GM19351 (cell line): ENCODE measurements around the gene ADAM33.

ENCODE experiments used
- ATAC-seq: cut with Tn5 transposase; IDR thresholded peaks from one replicate; pipeline ENCODE4 v1.9.1; 2021; ENCODE audit warnings: mild to moderate bottlenecking, moderate library complexity; ENCODE audit not compliant: unreplicated experiment

The ADAM33 gene

GRCh38 chr20:3651204-3651962 lies 30.4 kb downstream of the ADAM33 start:
- no peak for ATAC-seq

- ATAC-seq = no peak
Measured at GRCh38 chr20:3648951-3649350, 32.9 kb downstream of the ADAM33 start.

- no peak for ATAC-seq
Measured at GRCh38 chr20:3647473-3647872, 34.3 kb downstream of the ADAM33 start.

- no peak for ATAC-seq
Measured at GRCh38 chr20:3646651-3647050, 35.2 kb downstream of the ADAM33 start.

- no peak for ATAC-seq
Measured at GRCh38 chr20:3646067-3646440, 35.8 kb downstream of the ADAM33 start.

GRCh38 chr20:3645309-3646066 lies 36.3 kb downstream of the ADAM33 start:
- ATAC-seq = no peak

GRCh38 chr20:3640259-3640658 lies 41.6 kb downstream of the ADAM33 start:
- ATAC-seq = no peak

- no peak for ATAC-seq
Measured at GRCh38 chr20:3635346-3635745, 46.5 kb downstream of the ADAM33 start.

- no peak for ATAC-seq
Measured at GRCh38 chr20:3633913-3634478, 47.8 kb downstream of the ADAM33 start.

GRCh38 chr20:3632311-3633004 lies 49.4 kb downstream of the ADAM33 start:
- no peak for ATAC-seq

GRCh38 chr20:3631534-3631933 lies 50.3 kb downstream of the ADAM33 start:
- no peak for ATAC-seq

GRCh38 chr20:3630429-3630828 lies 51.4 kb downstream of the ADAM33 start:
- ATAC-seq = no peak

GRCh38 chr20:3629893-3630292 lies 51.9 kb downstream of the ADAM33 start:
- no peak for ATAC-seq

GRCh38 chr20:3628502-3629314 lies 53.1 kb downstream of the ADAM33 start:
- no peak for ATAC-seq

GRCh38 chr20:3627476-3627875 lies 54.3 kb downstream of the ADAM33 start:
- ATAC-seq = no peak

GRCh38 chr20:3622406-3622805 lies 59.4 kb downstream of the ADAM33 start:
- ATAC-seq = no peak

GRCh38 chr20:3621111-3621510 lies 60.7 kb downstream of the ADAM33 start:
- no peak for ATAC-seq
